Transverse colon (tissue), 4 donors: Measurements from ENCODE around the gene KCNS1. TPM values are rescaled to one million over a fixed set of nuclear protein-coding genes. Genes with fewer than 3 reads are reported as not detected.

Experiments
- DNase-seq: peaks from one replicate; pipeline ENCODE4 v3.0.0-alpha.2; 2019
- H3K27ac ChIP-seq, 4 donors: fragments of 200-600 bp; sonication (generic); 2 replicates each; pipeline ENCODE4 v1.5.1; 2016 to 2018; ENCODE audit warnings: inconsistent platforms in 4 of 4
- H3K27me3 ChIP-seq: fragments of 200-600 bp; sonication (generic); 2 replicates; pipeline ENCODE4 v1.5.1; 2017; ENCODE audit warnings: inconsistent platforms
- H3K36me3 ChIP-seq, 4 donors: fragments of 200-600 bp; sonication (generic); 2 replicates each; pipeline ENCODE4 v1.5.1; 2017 to 2019; ENCODE audit warnings: inconsistent platforms in 4 of 4
- H3K4me1 ChIP-seq, 4 donors: fragments of 200-600 bp; sonication (generic); 2 replicates each; pipeline ENCODE4 v1.5.1; 2017 to 2020; ENCODE audit warnings: inconsistent platforms in 4 of 4
- H3K4me3 ChIP-seq, 4 donors: fragments of 200-600 bp; sonication (generic); 1 replicate in 1 of 4; 2 replicates in 3 of 4; pipeline versions ENCODE4 v1.5.1 to v1.6.1; 2017 to 2019; ENCODE audit warnings: inconsistent platforms in 4 of 4
- H3K9me3 ChIP-seq, 2 donors: fragments of 200-600 bp; sonication (generic); 2 replicates each; pipeline ENCODE4 v1.5.1; 2017 to 2019; ENCODE audit warnings: inconsistent platforms in 2 of 2
- EP300 ChIP-seq: sonication (generic); formaldehyde crosslinking; IDR thresholded peaks from one replicate; pipeline ENCODE4 v1.6.1; 2017; ENCODE audit warnings: antibody characterized with exemption, low read depth
- POLR2A ChIP-seq: fragments of 450-650 bp; IDR thresholded peaks from one replicate; pipeline ENCODE4 v1.6.1; 2016; ENCODE audit warnings: antibody characterized with exemption, mild to moderate bottlenecking, moderate library complexity
- POLR2AphosphoS5 ChIP-seq, 3 donors: sonication (generic); formaldehyde crosslinking; IDR thresholded peaks; one replicate each; pipeline ENCODE4 v1.6.1; 2016; ENCODE audit warnings: antibody characterized with exemption in 3 of 3
- WGBS, 2 donors: methylation state at CpG; one replicate each; pipeline ENCODE4 v1.1.5; 2018; ENCODE audit warnings: low coverage in 1 of 2; 5-methylcytosine and 5-hydroxymethylcytosine counted together
- in situ Hi-C, 4 donors: fragments of 200-750 bp; cut with MboI; loops; one replicate each; pipeline versions ENCODE4 v1.15.0 to v1.15.1; 2017; ENCODE audit warnings: low sequenced_read_pairs in 3 of 4, low pct_ligation_motif_present in 1 of 4, low pct_unique_long_range_greater_than_20kb in 1 of 4
- intact Hi-C: fragments of 100-400 bp; cut with DNase I; formaldehyde crosslinking; loops from one replicate; pipeline ENCODE4 v1.15.1; 2023; ENCODE audit warnings: low total_unique reads
- total RNA-seq, 4 donors: library from RNA; depleted of rRNA; stranded (reverse); fragments of >200 nt; gene quantifications; one replicate each; pipeline ENCODE4 v1.1.0, GENCODE V29; 2016
- TF ChIP-seq, protein P1 (sequence below), 5 experiments: fragments of 200-600 bp in 3 of 5; fragments of 450-650 bp in 2 of 5; sonication (generic) in 3 of 5; IDR thresholded peaks; 1 replicate in 2 of 5; 2 replicates in 3 of 5; pipeline ENCODE4 v1.5.1; 2016 to 2017; ENCODE audit warnings: antibody characterized with exemption in 5 of 5, inconsistent platforms in 3 of 5, mild to moderate bottlenecking in 2 of 5, moderate library complexity in 1 of 5

The KCNS1 gene
- total RNA-seq, 4 donors from 2014 or later = 0.55 to 0.64 TPM; not detected in 2

GRCh38 chr20:45138561-45139300, 37.8 kb upstream of the KCNS1 start:
- Histone ChIP-seq H3K27me3 (no peaks in the 10 kb centered on the region), H3K9me3 (no peaks in the 10 kb centered on the region), H3K4me3 (no peak overlapping the region), H3K27ac (peak overlapping the region; percentile 46 to 63 (median 56)), H3K36me3 (no peaks in the 10 kb centered on the region), H3K4me1 (peaks cover 0 to 9% (median 6%) of the 10 kb centered on the region in 4 donors)
- in situ Hi-C loops (no loop called here), intact Hi-C loops (no loop called here)
- TF ChIP-seq, protein P1, sequence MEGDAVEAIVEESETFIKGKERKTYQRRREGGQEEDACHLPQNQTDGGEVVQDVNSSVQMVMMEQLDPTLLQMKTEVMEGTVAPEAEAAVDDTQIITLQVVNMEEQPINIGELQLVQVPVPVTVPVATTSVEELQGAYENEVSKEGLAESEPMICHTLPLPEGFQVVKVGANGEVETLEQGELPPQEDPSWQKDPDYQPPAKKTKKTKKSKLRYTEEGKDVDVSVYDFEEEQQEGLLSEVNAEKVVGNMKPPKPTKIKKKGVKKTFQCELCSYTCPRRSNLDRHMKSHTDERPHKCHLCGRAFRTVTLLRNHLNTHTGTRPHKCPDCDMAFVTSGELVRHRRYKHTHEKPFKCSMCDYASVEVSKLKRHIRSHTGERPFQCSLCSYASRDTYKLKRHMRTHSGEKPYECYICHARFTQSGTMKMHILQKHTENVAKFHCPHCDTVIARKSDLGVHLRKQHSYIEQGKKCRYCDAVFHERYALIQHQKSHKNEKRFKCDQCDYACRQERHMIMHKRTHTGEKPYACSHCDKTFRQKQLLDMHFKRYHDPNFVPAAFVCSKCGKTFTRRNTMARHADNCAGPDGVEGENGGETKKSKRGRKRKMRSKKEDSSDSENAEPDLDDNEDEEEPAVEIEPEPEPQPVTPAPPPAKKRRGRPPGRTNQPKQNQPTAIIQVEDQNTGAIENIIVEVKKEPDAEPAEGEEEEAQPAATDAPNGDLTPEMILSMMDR (IDR thresholded peaks at IDR 0.05) = peak; percentile 54 to 97 (median 75)
- TF ChIP-seq POLR2AphosphoS5 (IDR thresholded peaks at IDR 0.05) = no peak
- no peak for TF ChIP-seq EP300
- TF ChIP-seq POLR2A = no peak
- peak; percentile 88 for DNase-seq
- 33 to 73% methylated on average over 3 to 20 of the region's 20 CpGs for WGBS, 2 donors

DNA sequence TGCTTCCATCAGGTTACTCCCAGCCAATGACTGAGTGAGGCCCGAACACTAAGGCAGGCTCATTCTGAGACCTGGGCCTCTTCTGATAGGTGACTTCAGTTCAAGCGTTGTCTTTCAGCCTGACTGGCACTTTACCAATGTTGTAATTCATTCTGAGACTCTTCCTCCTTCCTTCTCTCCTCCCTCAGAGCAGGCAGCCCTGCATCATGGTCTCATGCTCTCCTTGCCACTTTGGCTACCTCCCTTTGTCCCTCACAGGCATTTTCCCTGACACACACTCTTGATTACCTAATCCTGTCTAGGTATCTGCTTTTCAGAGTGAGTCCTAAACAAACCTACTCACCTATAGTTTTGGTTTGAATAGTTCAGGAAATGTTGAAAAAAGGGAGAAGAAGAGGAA, 36.0 kb upstream of the KCNS1 start:
- no peaks in the 10 kb centered on the region for H3K36me3 ChIP-seq
- WGBS, 2 donors = 78% methylated on average over 2 of the region's 2 CpGs; no CpG with 5 or more reads in 1 of the 2 donors
- H3K27ac ChIP-seq = no peak overlapping the region
- H3K27me3 ChIP-seq = no peaks in the 10 kb centered on the region
- DNase-seq = no peak
- in situ Hi-C loops = no loop called here
- no peak overlapping the region for H3K4me3 ChIP-seq
- peaks cover 0 to 9% (median 6%) of the 10 kb centered on the region in 4 donors for H3K4me1 ChIP-seq
- H3K9me3 ChIP-seq = no peaks in the 10 kb centered on the region
- intact Hi-C loops = no loop called here
- no peak for TF ChIP-seq POLR2AphosphoS5 (IDR thresholded peaks at IDR 0.05)
- no peak for TF ChIP-seq POLR2A
- TF ChIP-seq, protein P1 (IDR thresholded peaks at IDR 0.05) = no peak
- no peak for TF ChIP-seq EP300

- no peaks in the 10 kb centered on the region for H3K9me3 ChIP-seq
- 60 to 68% methylated on average over 1 to 2 of the region's 2 CpGs for WGBS, 2 donors
- TF ChIP-seq POLR2A = no peak
- TF ChIP-seq POLR2AphosphoS5 (IDR thresholded peaks at IDR 0.05) = no peak
- no peak for TF ChIP-seq EP300
- TF ChIP-seq, protein P1 (IDR thresholded peaks at IDR 0.05) = no peak
- no peaks in the 10 kb centered on the region for H3K36me3 ChIP-seq
- no peak overlapping the region for H3K4me3 ChIP-seq
- in situ Hi-C loops (no loop called here), intact Hi-C loops (no loop called here)
- no peaks in the 10 kb centered on the region for H3K4me1 ChIP-seq
- H3K27ac ChIP-seq = no peak overlapping the region
- no peak for DNase-seq
- H3K27me3 ChIP-seq = no peaks in the 10 kb centered on the region
Observed at GRCh38 chr20:45128099-45128498, 27.2 kb upstream of the KCNS1 start.

GRCh38 chr20:45124365-45124764, 23.4 kb upstream of the KCNS1 start, which contains the start of gene WFDC12:
WFDC12 (minus strand) TSS chr20:45124465; CDS start chr20:45124447, 18 bp downstream.
- no peak within 1 kb of the TSS for H3K4me3 ChIP-seq
- no peaks in the 10 kb centered on the region for H3K27me3 ChIP-seq
- 82% methylated on average over 6 of the region's 6 CpGs; no CpG with 5 or more reads in 1 of the 2 donors for WGBS, 2 donors
- no peak within 1 kb of the TSS for H3K27ac ChIP-seq
- no peak for TF ChIP-seq EP300
- DNase-seq = no peak
- intact Hi-C loops = no loop called here
- H3K9me3 ChIP-seq = no peaks in the 10 kb centered on the region
- in situ Hi-C loops = loop anchor here in 1 of 4 donors (25.0 kb wide), 1 partner anchor 163 kb away; no protein-coding TSS in a partner anchor
- H3K36me3 ChIP-seq = no peaks in the 10 kb centered on the region
- no peaks in the 10 kb centered on the region for H3K4me1 ChIP-seq
